HCT116 (cell line): Measurements from ENCODE around the gene PRSS56. TPM values are rescaled to one million over a fixed set of nuclear protein-coding genes. Genes with fewer than 3 reads are reported as not detected.

ENCODE experiments used
- ATAC-seq: fragments of 200-7000 bp; cut with Tn5 transposase; 2 replicates; pipeline ENCODE4 v1.9.1; 2020; ENCODE audit warnings: mild to moderate bottlenecking, moderate library complexity
- BruUV-seq: library from RNA; stranded (reverse); fragments of 400-500 nt; replicated peaks from 2 replicates; lab custom pipeline; 2021; lab: Mats Ljungman, UMichigan
- CTCF ChIA-PET: fragments of 300-600 bp; sonication (Branson Sonifier 250); formaldehyde crosslinking; loops from one replicate; lab custom pipeline; 2021; ENCODE audit warnings: antibody characterized with exemption; lab: Charles Lee
- POLR2A ChIA-PET: fragments of 300-600, 350-600 bp; sonication (Branson Sonifier 250); formaldehyde crosslinking; loops from one replicate; lab custom pipeline; 2021; ENCODE audit warnings: antibody characterized with exemption; lab: Charles Lee
- RAD21 ChIA-PET, 2 experiments: fragments of 300-600 bp; sonication (Branson Sonifier 250); formaldehyde crosslinking; loops; one replicate each; lab custom pipeline; 2023; ENCODE audit warnings: low total read pairs in 2 of 2; ENCODE audit not compliant: uncharacterized antibody in 2 of 2, unreplicated experiment in 2 of 2, low non-redundant PET in 1 of 2; lab: Charles Lee
- DNase-seq: peaks from one replicate; pipeline ENCODE4 v3.0.0-alpha.2; 2010; ENCODE audit warnings: low read depth, low spot score
- H2AFZ ChIP-seq: fragments of 200-600 bp; shearing (Covaris generic), sonication (generic); 2 replicates; pipeline ENCODE4 v1.6.1; 2017; ENCODE audit warnings: low read depth, mixed run types, mixed read lengths, antibody characterized with exemption, low read length; ENCODE audit not compliant: poor library complexity, severe bottlenecking
- H3K27ac ChIP-seq: 2 replicates; pipeline ENCODE4 v1.5.1; 2012; ENCODE audit warnings: low read depth, low read length
- H3K27me3 ChIP-seq: fragments of 200-600 bp; sonication (generic); 2 replicates; pipeline ENCODE4 v1.6.1; 2016; ENCODE audit warnings: mixed run types, low read length, mixed read lengths; ENCODE audit not compliant: insufficient read depth
- H3K36me3 ChIP-seq, 2 experiments: fragments of 200-500 bp in 1 of 2; fragments of 200-600 bp in 1 of 2; sonication (Bioruptor generic) in 1 of 2; sonication (generic) in 1 of 2; 2 replicates each; pipeline versions ENCODE4 v1.5.1 to v1.6.1; 2014 to 2016; ENCODE audit warnings: low read length in 2 of 2, inconsistent platforms in 1 of 2, mixed read lengths in 1 of 2, mixed run types in 1 of 2; ENCODE audit not compliant: insufficient read depth in 2 of 2, control insufficient read depth in 1 of 2
- H3K4me1 ChIP-seq, 2 experiments: fragments of 200-600 bp in 1 of 2; sonication (generic) in 1 of 2; 2 replicates each; pipeline versions ENCODE4 v1.5.1 to v1.6.1; 2012 to 2017; ENCODE audit warnings: low read length in 2 of 2, inconsistent platforms in 1 of 2, mild to moderate bottlenecking in 1 of 2, mixed read lengths in 1 of 2, mixed run types in 1 of 2, moderate library complexity in 1 of 2; ENCODE audit not compliant: insufficient read depth in 2 of 2, control insufficient read depth in 1 of 2
- H3K4me2 ChIP-seq: fragments of 200-600 bp; sonication (generic); 2 replicates; pipeline ENCODE4 v1.6.1; 2017; ENCODE audit warnings: mixed run types, low read length, mixed read lengths
- H3K4me3 ChIP-seq, 2 experiments: fragments of 200-600 bp in 1 of 2; sonication (generic) in 1 of 2; replicated peaks in 1 of 2; 2 replicates each; pipeline ENCODE4 v1.5.1; 2011 to 2016; ENCODE audit warnings: low read length in 2 of 2, control low read depth in 1 of 2, low read depth in 1 of 2, mild to moderate bottlenecking in 1 of 2, mixed read lengths in 1 of 2, mixed run types in 1 of 2
- H3K79me2 ChIP-seq: fragments of 200-600 bp; sonication (generic); 2 replicates; pipeline ENCODE4 v1.6.1; 2017; ENCODE audit warnings: mild to moderate bottlenecking, mixed run types, low read length, moderate library complexity, mixed read lengths; ENCODE audit not compliant: insufficient read depth
- H3K9ac ChIP-seq: fragments of 200-600 bp; sonication (generic); 2 replicates; pipeline ENCODE4 v1.6.1; 2016; ENCODE audit warnings: low read length, mixed read lengths
- H3K9me2 ChIP-seq: fragments of 200-600 bp; sonication (generic), shearing (Covaris generic); 2 replicates; pipeline ENCODE4 v1.6.1; 2017; ENCODE audit warnings: mixed run types, mild to moderate bottlenecking, moderate library complexity; ENCODE audit not compliant: insufficient read depth
- H3K9me3 ChIP-seq, 2 experiments: fragments of 200-500 bp in 1 of 2; fragments of 200-600 bp in 1 of 2; sonication (Bioruptor generic) in 1 of 2; sonication (generic) in 1 of 2; 2 replicates each; pipeline ENCODE4 v1.6.1; 2014 to 2017; ENCODE audit warnings: low read length in 2 of 2, mixed read lengths in 2 of 2, inconsistent platforms in 1 of 2, low read depth in 1 of 2, mild to moderate bottlenecking in 1 of 2, mixed run types in 1 of 2, moderate library complexity in 1 of 2; ENCODE audit not compliant: control insufficient read depth in 1 of 2, insufficient read depth in 1 of 2
- H4K20me1 ChIP-seq: fragments of 200-600 bp; sonication (generic), shearing (Covaris generic); 2 replicates; pipeline ENCODE4 v1.6.1; 2017; ENCODE audit warnings: mixed run types, mild to moderate bottlenecking, moderate library complexity; ENCODE audit not compliant: insufficient read depth
- ATF3 ChIP-seq: IDR thresholded peaks from 2 replicates; pipeline ENCODE4 v1.6.1; 2012
- CBX3 ChIP-seq: IDR thresholded peaks from 2 replicates; pipeline ENCODE4 v1.6.1; 2012; ENCODE audit warnings: low read depth
- CEBPB ChIP-seq: IDR thresholded peaks from 2 replicates; pipeline ENCODE4 v1.6.1; 2012; ENCODE audit warnings: low read depth
- EGR1 ChIP-seq: IDR thresholded peaks from 2 replicates; pipeline ENCODE4 v1.6.1; 2012; ENCODE audit warnings: low read depth
- ELF1 ChIP-seq: IDR thresholded peaks from 2 replicates; pipeline ENCODE4 v1.6.1; 2012; ENCODE audit warnings: low read depth, borderline replicate concordance
- EZH2phosphoT487 ChIP-seq: fragments of 200-600 bp; IDR thresholded peaks from 2 replicates; pipeline ENCODE4 v1.6.1; 2018; ENCODE audit warnings: antibody characterized with exemption, borderline replicate concordance
- FOSL1 ChIP-seq: IDR thresholded peaks from 2 replicates; pipeline ENCODE4 v1.6.1; 2012; ENCODE audit warnings: low read depth
- MAX ChIP-seq: IDR thresholded peaks from 2 replicates; pipeline ENCODE4 v1.6.1; 2012
- POLR2A ChIP-seq: IDR thresholded peaks from 2 replicates; pipeline ENCODE4 v1.7.0; 2011; ENCODE audit warnings: borderline replicate concordance; ENCODE audit not compliant: insufficient read depth, insufficient read length; ENCODE audit errors: extremely low read depth
- POLR2AphosphoS5 ChIP-seq: IDR thresholded peaks from 2 replicates; pipeline ENCODE4 v1.6.1; 2011; ENCODE audit warnings: mild to moderate bottlenecking, low read depth, low read length, moderate library complexity
- RAD21 ChIP-seq: IDR thresholded peaks from 2 replicates; pipeline ENCODE4 v1.6.1; 2012; ENCODE audit warnings: low read depth, mild to moderate bottlenecking
- SRF ChIP-seq: IDR thresholded peaks from 2 replicates; pipeline ENCODE4 v1.6.1; 2012; ENCODE audit warnings: low read depth
- YY1 ChIP-seq: IDR thresholded peaks from 2 replicates; pipeline ENCODE4 v1.6.1; 2011; ENCODE audit warnings: low read length, low read depth, moderate library complexity, mild to moderate bottlenecking; ENCODE audit not compliant: insufficient replicate concordance; ENCODE audit errors: extremely low read depth
- ZBTB33 ChIP-seq: IDR thresholded peaks from 2 replicates; pipeline ENCODE4 v1.6.1; 2011; ENCODE audit warnings: mild to moderate bottlenecking, low read length, moderate library complexity; ENCODE audit not compliant: insufficient replicate concordance; ENCODE audit errors: extremely low read depth
- ZFX ChIP-seq: fragments of 450-650 bp; IDR thresholded peaks from 2 replicates; pipeline ENCODE4 v1.6.1; 2017
- intact Hi-C: fragments of 100-400 bp; cut with micrococcal nuclease; formaldehyde crosslinking; loops from 2 replicates; pipeline ENCODE4 v1.10.0; 2022
- total RNA-seq: library from RNA; stranded (reverse); gene quantifications from one replicate; pipeline ENCODE4 v1.2.1, GENCODE V29; 2021; ENCODE audit not compliant: unreplicated experiment

PRSS56 gene
- total RNA-seq, 1 experiment from 2014 or later: not detected

GRCh38 chr2:232527905-232528470 is 7.8 kb downstream of the PRSS56 start:
- Histone ChIP-seq H3K4me2 (no peak overlapping the region), H3K4me1 (peaks cover 0 to 6% of the 10 kb centered on the region in 2 experiments; a peak in 1 of 4 replicates), H3K9me2 (no peaks in the 10 kb centered on the region), H2AFZ (no peak overlapping the region), H3K4me3 (no peak overlapping the region), H3K27ac (no peak overlapping the region), H3K9me3 (no peaks in the 10 kb centered on the region), H3K9ac (no peak overlapping the region), H4K20me1 (no peaks in the 10 kb centered on the region), H3K79me2 (no peaks in the 10 kb centered on the region), H3K27me3 (no peaks in the 10 kb centered on the region), H3K36me3 (no peaks in the 10 kb centered on the region)
- DNase-seq (no peak), ATAC-seq (no peak)
- TF ChIP-seq ZFX: no peak
- no peak for TF ChIP-seq SRF
- TF ChIP-seq EGR1: no peak
- no peak for TF ChIP-seq CEBPB
- TF ChIP-seq MAX: no peak
- no peak for TF ChIP-seq YY1
- no peak for TF ChIP-seq RAD21
- no peak for TF ChIP-seq ATF3
- no peak for TF ChIP-seq CBX3
- no peak for TF ChIP-seq POLR2AphosphoS5
- no peak for TF ChIP-seq EZH2phosphoT487
- TF ChIP-seq ELF1: no peak
- no peak for TF ChIP-seq FOSL1
- TF ChIP-seq ZBTB33: no peak
- no peak for TF ChIP-seq POLR2A
- intact Hi-C loops: loop anchor here (10.0 kb wide), 1 partner anchor 183 kb away; no protein-coding TSS in a partner anchor
- RAD21 ChIA-PET: no interaction called here
- CTCF ChIA-PET: no interaction called here
- POLR2A ChIA-PET: no interaction called here
- no TSS peak for BruUV-seq
